Measurements from ENCODE around the gene C5orf15. TPM values are rescaled to one million over a fixed set of nuclear protein-coding genes. Genes with fewer than 3 reads are reported as not detected.

Gene C5orf15
- total and polyA plus RNA-seq, 8 donors, result 6.4 to 35.4 (median 10.7) TPM

DNA sequence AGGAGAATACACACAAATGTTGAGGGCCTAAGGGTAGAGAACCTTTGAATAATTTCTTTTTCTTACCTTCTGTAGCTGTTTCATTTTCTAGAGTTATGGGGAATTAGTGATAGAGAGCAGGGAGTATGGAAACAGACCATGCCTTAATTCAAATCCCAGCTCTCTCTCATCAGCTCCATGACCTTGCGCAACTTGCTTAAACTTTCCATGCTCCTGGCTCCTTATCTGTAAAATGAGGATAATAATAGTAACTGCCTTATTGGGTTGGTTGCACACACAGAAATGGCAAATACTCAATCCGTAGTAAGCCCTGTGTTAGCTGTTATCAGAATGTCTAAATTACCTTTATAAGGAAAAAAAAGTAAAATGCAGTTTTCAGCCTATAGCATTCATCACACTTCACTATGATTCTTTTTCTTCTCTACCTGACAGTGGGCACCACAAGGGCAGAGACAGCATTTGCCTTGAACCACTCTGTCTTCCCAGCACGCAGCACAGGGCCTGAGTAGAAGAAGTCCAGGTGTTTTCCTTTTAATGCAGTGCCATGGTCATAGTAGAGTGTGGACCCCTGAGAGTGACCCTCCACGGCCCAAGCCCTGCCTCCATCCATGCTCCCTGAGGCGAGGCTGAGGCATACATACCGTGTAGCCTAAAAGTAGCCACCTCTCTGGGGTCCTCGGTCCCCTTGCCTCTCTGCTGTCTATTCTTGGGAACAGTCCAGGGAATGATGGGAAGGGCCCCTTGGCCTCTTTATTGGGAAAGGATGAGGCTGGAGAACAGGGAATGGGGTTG, 17.4 kb downstream of the C5orf15 start:
- Histone ChIP-seq H3K9me3 (no peaks in the 10 kb centered on the region), H3K27ac (no peak overlapping the region), H3K36me3 (no peaks in the 10 kb centered on the region), H3K27me3 (no peaks in the 10 kb centered on the region), H3K4me1 (peaks cover 0 to 4% (median 0%) of the 10 kb centered on the region in 3 donors), H3K4me3 (no peak overlapping the region)
- 76 to 81% methylated on average over 7 of the region's 7 CpGs for WGBS, 2 donors
- DNase-seq (no peak), ATAC-seq (peak; percentile 34 to 58 (median 46)), FAIRE-seq (no peak)
- intact Hi-C loops (cut with DNase I), result no loop called here
- TF ChIP-seq, protein P1, sequence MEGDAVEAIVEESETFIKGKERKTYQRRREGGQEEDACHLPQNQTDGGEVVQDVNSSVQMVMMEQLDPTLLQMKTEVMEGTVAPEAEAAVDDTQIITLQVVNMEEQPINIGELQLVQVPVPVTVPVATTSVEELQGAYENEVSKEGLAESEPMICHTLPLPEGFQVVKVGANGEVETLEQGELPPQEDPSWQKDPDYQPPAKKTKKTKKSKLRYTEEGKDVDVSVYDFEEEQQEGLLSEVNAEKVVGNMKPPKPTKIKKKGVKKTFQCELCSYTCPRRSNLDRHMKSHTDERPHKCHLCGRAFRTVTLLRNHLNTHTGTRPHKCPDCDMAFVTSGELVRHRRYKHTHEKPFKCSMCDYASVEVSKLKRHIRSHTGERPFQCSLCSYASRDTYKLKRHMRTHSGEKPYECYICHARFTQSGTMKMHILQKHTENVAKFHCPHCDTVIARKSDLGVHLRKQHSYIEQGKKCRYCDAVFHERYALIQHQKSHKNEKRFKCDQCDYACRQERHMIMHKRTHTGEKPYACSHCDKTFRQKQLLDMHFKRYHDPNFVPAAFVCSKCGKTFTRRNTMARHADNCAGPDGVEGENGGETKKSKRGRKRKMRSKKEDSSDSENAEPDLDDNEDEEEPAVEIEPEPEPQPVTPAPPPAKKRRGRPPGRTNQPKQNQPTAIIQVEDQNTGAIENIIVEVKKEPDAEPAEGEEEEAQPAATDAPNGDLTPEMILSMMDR (IDR thresholded peaks at IDR 0.05), result no peak

GRCh38 chr5:133948721-133949120, 19.7 kb downstream of the C5orf15 start:
- Histone ChIP-seq H3K27me3 (no peaks in the 10 kb centered on the region), H3K4me3 (no peak overlapping the region), H3K27ac (no peak overlapping the region), H3K4me1 (peaks cover 0 to 4% (median 0%) of the 10 kb centered on the region in 3 donors), H3K9me3 (no peaks in the 10 kb centered on the region), H3K36me3 (no peaks in the 10 kb centered on the region)
- DNase-seq (no peak), ATAC-seq (no peak), FAIRE-seq (no peak)
- TF ChIP-seq, protein P1 (IDR thresholded peaks at IDR 0.05), result no peak
- intact Hi-C loops (cut with DNase I), result loop anchor here in 1 of 3 donors (10.0 kb wide), 1 partner anchor 524 kb away; no protein-coding TSS in a partner anchor

- WGBS, 2 donors, result 43 to 47% methylated on average over 5 of the region's 5 CpGs
- H3K4me1 ChIP-seq, result peaks cover 0 to 4% (median 0%) of the 10 kb centered on the region in 3 donors
- no peaks in the 10 kb centered on the region for H3K27me3 ChIP-seq
- DNase-seq (peak in 3 of 6 donors; percentile 39 to 48 (median 48)), FAIRE-seq (no peak), ATAC-seq (peak; percentile 49 to 80 (median 61))
- TF ChIP-seq, protein P1 (IDR thresholded peaks at IDR 0.05), result no peak
- intact Hi-C loops (cut with DNase I), result loop anchor here in 1 of 3 donors (10.0 kb wide), 1 partner anchor 523 kb away; no protein-coding TSS in a partner anchor
- H3K36me3 ChIP-seq, result no peaks in the 10 kb centered on the region
- H3K4me3 ChIP-seq, result no peak overlapping the region
- H3K27ac ChIP-seq, result no peak overlapping the region
- no peaks in the 10 kb centered on the region for H3K9me3 ChIP-seq
These were observed 21.0 kb downstream of the C5orf15 start for GRCh38 chr5:133947431-133947841.

DNA sequence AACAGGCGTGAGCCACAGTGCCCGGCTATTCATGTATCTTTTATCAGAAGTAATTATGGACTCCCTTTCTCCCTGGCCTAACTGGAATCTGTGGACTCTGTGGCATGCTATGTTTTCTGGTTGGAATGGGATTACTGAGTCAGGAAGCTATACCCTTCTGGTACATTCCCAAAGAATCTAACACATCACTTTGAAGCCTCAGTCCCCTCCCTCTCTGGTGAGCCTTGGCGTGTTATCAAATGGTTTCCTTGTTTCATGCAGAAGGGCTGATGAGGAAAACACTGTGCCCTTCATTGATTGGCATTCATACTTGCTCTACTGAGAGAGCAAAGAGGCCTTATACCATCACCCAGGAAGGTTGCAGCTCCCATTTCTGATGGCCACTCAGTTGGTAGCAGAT, 22.9 kb downstream of the C5orf15 start:
- FAIRE-seq, result no peak
- no peak overlapping the region for H3K27ac ChIP-seq
- intact Hi-C loops (cut with DNase I), result loop anchor here in 1 of 3 donors (10.0 kb wide), 1 partner anchor 521 kb away; no protein-coding TSS in a partner anchor

More for the DNA sequence above, 22.9 kb downstream of the C5orf15 start:
- TF ChIP-seq, protein P1 (IDR thresholded peaks at IDR 0.05), result no peak
- WGBS, 2 donors, result 76 to 80% methylated on average over 3 of the region's 3 CpGs
- no peaks in the 10 kb centered on the region for H3K27me3 ChIP-seq
- H3K4me1 ChIP-seq, result peaks cover 0 to 4% (median 0%) of the 10 kb centered on the region in 3 donors
- no peaks in the 10 kb centered on the region for H3K36me3 ChIP-seq
- H3K9me3 ChIP-seq, result no peaks in the 10 kb centered on the region
- H3K4me3 ChIP-seq, result no peak overlapping the region
- ATAC-seq (no peak), DNase-seq (peak in 1 of 6 donors; percentile 2)

All from pancreas (tissue), 10 donors.